B cell (primary cell): ENCODE results near the gene ETS1.

Experiments
- EZH2 ChIP-seq: IDR thresholded peaks from 2 replicates; pipeline ENCODE4 v1.6.1; 2012; ENCODE audit warnings: borderline replicate concordance, low read depth, mild to moderate bottlenecking, moderate library complexity, low read length; ENCODE audit not compliant: insufficient read depth, poor library complexity, severe bottlenecking
- TF ChIP-seq, protein P1 (sequence below): fragments of 200-600 bp; IDR thresholded peaks from one replicate; pipeline ENCODE4 v1.8.0; 2022; ENCODE audit warnings: antibody characterized with exemption, mild to moderate bottlenecking

GRCh38 chr11:128472128-128473089 is 114.9 kb downstream of the ETS1 start:
- TF ChIP-seq, protein P1, sequence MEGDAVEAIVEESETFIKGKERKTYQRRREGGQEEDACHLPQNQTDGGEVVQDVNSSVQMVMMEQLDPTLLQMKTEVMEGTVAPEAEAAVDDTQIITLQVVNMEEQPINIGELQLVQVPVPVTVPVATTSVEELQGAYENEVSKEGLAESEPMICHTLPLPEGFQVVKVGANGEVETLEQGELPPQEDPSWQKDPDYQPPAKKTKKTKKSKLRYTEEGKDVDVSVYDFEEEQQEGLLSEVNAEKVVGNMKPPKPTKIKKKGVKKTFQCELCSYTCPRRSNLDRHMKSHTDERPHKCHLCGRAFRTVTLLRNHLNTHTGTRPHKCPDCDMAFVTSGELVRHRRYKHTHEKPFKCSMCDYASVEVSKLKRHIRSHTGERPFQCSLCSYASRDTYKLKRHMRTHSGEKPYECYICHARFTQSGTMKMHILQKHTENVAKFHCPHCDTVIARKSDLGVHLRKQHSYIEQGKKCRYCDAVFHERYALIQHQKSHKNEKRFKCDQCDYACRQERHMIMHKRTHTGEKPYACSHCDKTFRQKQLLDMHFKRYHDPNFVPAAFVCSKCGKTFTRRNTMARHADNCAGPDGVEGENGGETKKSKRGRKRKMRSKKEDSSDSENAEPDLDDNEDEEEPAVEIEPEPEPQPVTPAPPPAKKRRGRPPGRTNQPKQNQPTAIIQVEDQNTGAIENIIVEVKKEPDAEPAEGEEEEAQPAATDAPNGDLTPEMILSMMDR: no peak
- no peak for TF ChIP-seq EZH2
